ENCODE results near the gene MSI2.

The MSI2 gene

GRCh38 chr17:57713140-57713539, 456.8 kb downstream of the MSI2 start:
- WGBS (ENCODE audit: extremely low coverage, insufficient coverage, low lambda C conversion rate), result no CpG with 5 or more reads among the region's 7 CpGs
- peaks cover under 1% of the 10 kb centered on the region for H3K4me1 ChIP-seq (ENCODE audit: control insufficient read depth, low read depth, low read length)
- no peak overlapping the region for H3K23ac ChIP-seq (ENCODE audit: low read length)
- no peak overlapping the region for H3K27ac ChIP-seq (ENCODE audit: low read depth, low read length)
- no peak overlapping the region for H2BK15ac ChIP-seq (replicated peaks; ENCODE audit: low read depth)
- no peak overlapping the region for H4K8ac ChIP-seq (ENCODE audit: low read depth, low read length)
- no peak for DNase-seq
- H3K18ac ChIP-seq (ENCODE audit: low read length), result no peak overlapping the region
- H3K56ac ChIP-seq (ENCODE audit: low read length), result no peak overlapping the region
- no peak overlapping the region for H4K5ac ChIP-seq (ENCODE audit: low read length)
- H3K79me2 ChIP-seq (ENCODE audit: control insufficient read depth, insufficient read depth, low read length), result no peaks in the 10 kb centered on the region
- no peaks in the 10 kb centered on the region for H3K36me3 ChIP-seq (ENCODE audit: control insufficient read depth, insufficient read depth, low read length)
- H3K4ac ChIP-seq (ENCODE audit: low read depth, low read length), result no peak overlapping the region
- H3K9ac ChIP-seq (ENCODE audit: low read length), result no peak overlapping the region
- H2BK120ac ChIP-seq (ENCODE audit: low read depth, low read length), result no peak overlapping the region
- no peak overlapping the region for H2BK5ac ChIP-seq (ENCODE audit: low read length)
- H3K79me1 ChIP-seq (ENCODE audit: low read length), result no peaks in the 10 kb centered on the region
- H2AK5ac ChIP-seq (ENCODE audit: low read length), result no peak overlapping the region
- no peak overlapping the region for H3K4me2 ChIP-seq (ENCODE audit: low read length)
- H3K27me3 ChIP-seq (ENCODE audit: insufficient read depth, low read length, poor library complexity), result peaks cover 3% of the 10 kb centered on the region
- no peak overlapping the region for H3K4me3 ChIP-seq (ENCODE audit: low read length)

DNA sequence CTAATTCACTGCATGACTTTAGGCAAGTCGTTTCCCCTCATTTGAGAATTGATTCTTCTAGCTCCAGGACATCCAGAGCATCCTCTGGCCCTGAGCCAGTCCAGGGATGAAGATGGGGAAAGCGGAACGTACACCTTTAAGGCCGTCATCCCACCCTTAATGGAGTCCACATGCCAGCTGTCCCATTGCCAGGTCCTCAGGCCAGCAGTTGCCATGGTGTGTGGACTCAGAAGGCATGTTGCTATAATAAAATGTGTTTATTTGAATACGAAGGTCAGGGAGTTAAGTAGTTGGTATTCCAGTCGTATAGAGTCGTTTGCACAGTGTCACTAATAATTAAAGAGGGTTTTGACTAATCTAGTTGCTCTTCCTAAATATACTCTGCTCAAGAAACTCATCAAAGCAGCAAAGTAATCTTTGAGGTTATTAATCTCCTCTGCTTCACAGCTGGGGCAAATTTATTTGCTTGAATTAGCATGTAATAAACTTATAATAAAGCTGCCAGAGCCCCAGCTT, 458.4 kb downstream of the MSI2 start:
- H3K4me2 ChIP-seq (ENCODE audit: low read length), result no peak overlapping the region
- H3K56ac ChIP-seq (ENCODE audit: low read length), result no peak overlapping the region
- H2BK15ac ChIP-seq (replicated peaks; ENCODE audit: low read depth), result no peak overlapping the region
- peaks cover 3% of the 10 kb centered on the region for H3K27me3 ChIP-seq (ENCODE audit: insufficient read depth, low read length, poor library complexity)
- no peak for DNase-seq
- no peak overlapping the region for H2BK120ac ChIP-seq (ENCODE audit: low read depth, low read length)
- no peak overlapping the region for H3K4me3 ChIP-seq (ENCODE audit: low read length)
- no peak overlapping the region for H3K27ac ChIP-seq (ENCODE audit: low read depth, low read length)
- H3K4me1 ChIP-seq (ENCODE audit: control insufficient read depth, low read depth, low read length), result no peaks in the 10 kb centered on the region
- H2BK5ac ChIP-seq (ENCODE audit: low read length), result no peak overlapping the region
- H4K5ac ChIP-seq (ENCODE audit: low read length), result no peak overlapping the region
- H3K23ac ChIP-seq (ENCODE audit: low read length), result no peak overlapping the region
- H3K18ac ChIP-seq (ENCODE audit: low read length), result no peak overlapping the region
- H3K79me1 ChIP-seq (ENCODE audit: low read length), result no peaks in the 10 kb centered on the region
- H2AK5ac ChIP-seq (ENCODE audit: low read length), result no peak overlapping the region
- no peaks in the 10 kb centered on the region for H3K36me3 ChIP-seq (ENCODE audit: control insufficient read depth, insufficient read depth, low read length)
- no peak overlapping the region for H4K8ac ChIP-seq (ENCODE audit: low read depth, low read length)
- WGBS (ENCODE audit: extremely low coverage, insufficient coverage, low lambda C conversion rate), result no CpG with 5 or more reads among the region's 7 CpGs
- no peak overlapping the region for H3K4ac ChIP-seq (ENCODE audit: low read depth, low read length)
- no peak overlapping the region for H3K9ac ChIP-seq (ENCODE audit: low read length)
- no peaks in the 10 kb centered on the region for H3K79me2 ChIP-seq (ENCODE audit: control insufficient read depth, insufficient read depth, low read length)

DNA sequence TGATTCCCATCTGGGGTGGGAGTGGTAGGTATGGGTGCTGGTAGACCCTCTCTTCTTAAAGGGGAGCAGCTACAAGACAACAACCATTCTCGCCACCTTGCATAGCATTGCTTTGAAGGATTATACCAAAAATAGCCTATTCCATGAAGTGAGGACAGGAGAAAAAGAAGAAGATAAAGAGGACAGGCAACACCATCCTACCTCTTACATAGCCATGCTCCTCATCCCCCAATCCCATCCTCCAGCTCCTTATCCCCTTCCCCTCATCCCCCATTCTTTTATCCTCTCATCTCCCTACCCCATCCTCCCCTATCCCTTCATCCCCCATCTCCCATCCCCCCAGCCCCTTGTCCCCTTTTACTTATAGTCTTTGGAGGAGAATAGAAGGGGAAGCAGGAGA, 459.7 kb downstream of the MSI2 start:
- Histone ChIP-seq H2BK15ac (replicated peaks; ENCODE audit: low read depth) (no peak overlapping the region), H2AK5ac (ENCODE audit: low read length) (no peak overlapping the region), H3K56ac (ENCODE audit: low read length) (no peak overlapping the region), H3K4me3 (ENCODE audit: low read length) (no peak overlapping the region), H3K79me2 (ENCODE audit: control insufficient read depth, insufficient read depth, low read length) (no peaks in the 10 kb centered on the region), H3K9ac (ENCODE audit: low read length) (no peak overlapping the region), H3K4me1 (ENCODE audit: control insufficient read depth, low read depth, low read length) (no peaks in the 10 kb centered on the region), H3K27ac (ENCODE audit: low read depth, low read length) (no peak overlapping the region), H3K23ac (ENCODE audit: low read length) (no peak overlapping the region), H3K27me3 (ENCODE audit: insufficient read depth, low read length, poor library complexity) (peaks cover 3% of the 10 kb centered on the region), H4K8ac (ENCODE audit: low read depth, low read length) (no peak overlapping the region), H3K18ac (ENCODE audit: low read length) (no peak overlapping the region), H3K79me1 (ENCODE audit: low read length) (no peaks in the 10 kb centered on the region), H2BK5ac (ENCODE audit: low read length) (no peak overlapping the region), H2BK120ac (ENCODE audit: low read depth, low read length) (no peak overlapping the region), H3K36me3 (ENCODE audit: control insufficient read depth, insufficient read depth, low read length) (no peaks in the 10 kb centered on the region), H4K5ac (ENCODE audit: low read length) (no peak overlapping the region), H3K4ac (ENCODE audit: low read depth, low read length) (no peak overlapping the region), H3K4me2 (ENCODE audit: low read length) (no peak overlapping the region)
- DNase-seq, result no peak
- no CpG with 5 or more reads among the region's 1 CpG for WGBS (ENCODE audit: extremely low coverage, insufficient coverage, low lambda C conversion rate)

DNA sequence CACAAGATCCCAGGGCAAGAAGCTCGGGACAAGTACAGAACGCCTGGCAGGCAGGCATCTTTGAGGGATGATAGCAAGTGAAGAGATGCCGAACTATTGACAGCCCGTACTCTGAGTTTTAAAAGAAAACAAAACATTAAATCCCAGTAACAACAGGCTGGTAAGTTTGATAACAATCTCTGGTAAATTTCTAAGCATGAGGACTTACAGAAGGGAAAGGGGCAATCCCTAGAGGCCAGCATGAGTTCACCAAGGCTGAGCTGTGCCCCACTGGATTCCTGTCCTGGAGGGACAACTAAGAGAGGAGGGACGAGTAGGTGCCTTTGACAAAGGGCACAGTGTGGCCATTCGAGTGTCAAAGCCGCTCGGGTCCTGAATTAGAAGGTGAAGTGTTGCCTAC, 462.6 kb downstream of the MSI2 start:
- Histone ChIP-seq H3K79me1 (ENCODE audit: low read length) (no peaks in the 10 kb centered on the region), H2BK120ac (ENCODE audit: low read depth, low read length) (no peak overlapping the region), H3K4me1 (ENCODE audit: control insufficient read depth, low read depth, low read length) (no peaks in the 10 kb centered on the region), H3K4ac (ENCODE audit: low read depth, low read length) (no peak overlapping the region), H3K27me3 (ENCODE audit: insufficient read depth, low read length, poor library complexity) (no peaks in the 10 kb centered on the region), H3K36me3 (ENCODE audit: control insufficient read depth, insufficient read depth, low read length) (no peaks in the 10 kb centered on the region), H3K4me2 (ENCODE audit: low read length) (no peak overlapping the region), H3K9ac (ENCODE audit: low read length) (no peak overlapping the region), H3K4me3 (ENCODE audit: low read length) (no peak overlapping the region), H3K18ac (ENCODE audit: low read length) (no peak overlapping the region), H3K79me2 (ENCODE audit: control insufficient read depth, insufficient read depth, low read length) (no peaks in the 10 kb centered on the region), H2BK15ac (replicated peaks; ENCODE audit: low read depth) (no peak overlapping the region), H2BK5ac (ENCODE audit: low read length) (no peak overlapping the region), H3K27ac (ENCODE audit: low read depth, low read length) (no peak overlapping the region), H3K23ac (ENCODE audit: low read length) (no peak overlapping the region), H3K56ac (ENCODE audit: low read length) (no peak overlapping the region), H2AK5ac (ENCODE audit: low read length) (no peak overlapping the region), H4K8ac (ENCODE audit: low read depth, low read length) (no peak overlapping the region), H4K5ac (ENCODE audit: low read length) (no peak overlapping the region)
- WGBS (ENCODE audit: extremely low coverage, insufficient coverage, low lambda C conversion rate), result no CpG with 5 or more reads among the region's 8 CpGs
- DNase-seq, result no peak

- no peak overlapping the region for H4K8ac ChIP-seq (ENCODE audit: low read depth, low read length)
- H2BK15ac ChIP-seq (replicated peaks; ENCODE audit: low read depth), result no peak overlapping the region
- no peak overlapping the region for H4K5ac ChIP-seq (ENCODE audit: low read length)
- H3K23ac ChIP-seq (ENCODE audit: low read length), result no peak overlapping the region
- H2BK120ac ChIP-seq (ENCODE audit: low read depth, low read length), result no peak overlapping the region
- H3K36me3 ChIP-seq (ENCODE audit: control insufficient read depth, insufficient read depth, low read length), result no peaks in the 10 kb centered on the region
- no peak overlapping the region for H3K4me2 ChIP-seq (ENCODE audit: low read length)
- H3K56ac ChIP-seq (ENCODE audit: low read length), result no peak overlapping the region
- H3K27me3 ChIP-seq (ENCODE audit: insufficient read depth, low read length, poor library complexity), result no peaks in the 10 kb centered on the region
- H3K4me3 ChIP-seq (ENCODE audit: low read length), result no peak overlapping the region
- H3K79me1 ChIP-seq (ENCODE audit: low read length), result no peaks in the 10 kb centered on the region
- no peak overlapping the region for H3K9ac ChIP-seq (ENCODE audit: low read length)
- H3K4ac ChIP-seq (ENCODE audit: low read depth, low read length), result no peak overlapping the region
- WGBS (ENCODE audit: extremely low coverage, insufficient coverage, low lambda C conversion rate), result no CpG with 5 or more reads among the region's 2 CpGs
- H2BK5ac ChIP-seq (ENCODE audit: low read length), result no peak overlapping the region
- no peak overlapping the region for H3K18ac ChIP-seq (ENCODE audit: low read length)
- no peaks in the 10 kb centered on the region for H3K79me2 ChIP-seq (ENCODE audit: control insufficient read depth, insufficient read depth, low read length)
- no peak overlapping the region for H2AK5ac ChIP-seq (ENCODE audit: low read length)
- H3K4me1 ChIP-seq (ENCODE audit: control insufficient read depth, low read depth, low read length), result no peaks in the 10 kb centered on the region
- DNase-seq, result no peak
- no peak overlapping the region for H3K27ac ChIP-seq (ENCODE audit: low read depth, low read length)
Measured at GRCh38 chr17:57720386-57721035, 464.2 kb downstream of the MSI2 start.
